Activated CD8-positive, alpha-beta memory T cell treated with anti-CD3 and anti-CD28 coated beads, Interleukin-2, amount 10 ng/mL, durations not matched to agents 7 days and 5 days (primary cell): ENCODE results near the gene CLIP4. TPM values are rescaled to one million over a fixed set of nuclear protein-coding genes. Genes with fewer than 3 reads are reported as not detected.
A peak's percentile ranks its signal among the peaks of the same experiment; 100 is the strongest.

Source experiments
- ATAC-seq: fragments of 150-1000 bp; cut with Tn5 transposase; one replicate; pipeline ENCODE4 v1.10.0; 2021; ENCODE audit warnings: moderate library complexity
- CTCF ChIA-PET: fragments of 350-600 bp; sonication (Branson Sonifier 250); formaldehyde crosslinking; loops from one replicate; lab custom pipeline; 2021; ENCODE audit warnings: antibody characterized with exemption; lab: Charles Lee
- DNase-seq: peaks from one replicate; pipeline ENCODE4 v3.0.0-alpha.2; 2020
- H3K27ac Mint-ChIP-seq: one replicate; pipeline ENCODE4 v1.8.0; 2021; ENCODE audit warnings: mild to moderate bottlenecking, mixed read lengths
- H3K27me3 Mint-ChIP-seq: one replicate; pipeline ENCODE4 v1.8.0; 2021; ENCODE audit warnings: mixed read lengths
- H3K36me3 Mint-ChIP-seq: one replicate; pipeline ENCODE4 v1.8.0; 2021; ENCODE audit warnings: mild to moderate bottlenecking, mixed read lengths
- H3K4me1 Mint-ChIP-seq: one replicate; pipeline ENCODE4 v1.8.0; 2021; ENCODE audit warnings: mixed read lengths
- H3K4me3 Mint-ChIP-seq: one replicate; pipeline ENCODE4 v1.8.0; 2021; ENCODE audit warnings: mild to moderate bottlenecking, moderate library complexity, mixed read lengths
- H3K9me3 Mint-ChIP-seq: one replicate; pipeline ENCODE4 v1.8.0; 2022; ENCODE audit warnings: low read depth, mixed read lengths
- total RNA-seq, 2 experiments: library from RNA; stranded (reverse); gene quantifications; one replicate each; pipeline ENCODE4 v1.2.3, GENCODE V29; 2021

The CLIP4 gene
- total RNA-seq, 2 experiments from 2014 or later: 27.6 to 36.7 TPM

- H3K27ac Mint-ChIP-seq: no peak overlapping the region
- CTCF ChIA-PET: interaction anchor here (1.2 to 2.9 kb wide), 2 partner anchors 177 to 234 kb away, joined by 3 to 10 read pairs; no protein-coding TSS in a partner anchor
- peaks cover 10% of the 10 kb centered on the region for H3K4me1 Mint-ChIP-seq
- no peak for ATAC-seq
- no peak overlapping the region for H3K4me3 Mint-ChIP-seq
- H3K9me3 Mint-ChIP-seq: peaks cover 6% of the 10 kb centered on the region
- no peaks in the 10 kb centered on the region for H3K27me3 Mint-ChIP-seq
- H3K36me3 Mint-ChIP-seq: peaks cover 8% of the 10 kb centered on the region
- no peak for DNase-seq
These were observed 77.3 kb downstream of the CLIP4 start for GRCh38 chr2:29192526-29192925.

- Mint-ChIP-seq H3K36me3 (peaks cover 2% of the 10 kb centered on the region), H3K27me3 (no peaks in the 10 kb centered on the region), H3K9me3 (peaks cover 1% of the 10 kb centered on the region), H3K27ac (no peak overlapping the region), H3K4me3 (no peak overlapping the region), H3K4me1 (peaks cover 10% of the 10 kb centered on the region)
- CTCF ChIA-PET: interaction anchor here (1.2 to 2.9 kb wide), 2 partner anchors 177 to 234 kb away, joined by 3 to 10 read pairs; no protein-coding TSS in a partner anchor
- ATAC-seq: no peak
- DNase-seq: no peak
These were observed 77.9 kb downstream of the CLIP4 start for GRCh38 chr2:29193111-29193510.

- H3K9me3 Mint-ChIP-seq: no peaks in the 10 kb centered on the region
- peaks cover 9% of the 10 kb centered on the region for H3K4me1 Mint-ChIP-seq
- ATAC-seq: no peak
- H3K36me3 Mint-ChIP-seq: peaks cover 1% of the 10 kb centered on the region
- no peaks in the 10 kb centered on the region for H3K27me3 Mint-ChIP-seq
- DNase-seq: no peak
- CTCF ChIA-PET: interaction anchor here (1.2 to 2.9 kb wide), 3 partner anchors 178 to 235 kb away, joined by 3 to 10 read pairs (median 6); no protein-coding TSS in a partner anchor
- H3K27ac Mint-ChIP-seq: no peak overlapping the region
- H3K4me3 Mint-ChIP-seq: no peak overlapping the region
These were observed 78.5 kb downstream of the CLIP4 start for GRCh38 chr2:29193681-29194080.

- DNase-seq (no peak), ATAC-seq (no peak)
- no peak overlapping the region for H3K4me3 Mint-ChIP-seq
- CTCF ChIA-PET: interaction anchor here (0.9 to 1.5 kb wide), 4 partner anchors 9 to 237 kb away, joined by 3 to 10 read pairs (median 3); no protein-coding TSS in a partner anchor
- H3K4me1 Mint-ChIP-seq: peaks cover 1% of the 10 kb centered on the region
- no peaks in the 10 kb centered on the region for H3K36me3 Mint-ChIP-seq
- no peaks in the 10 kb centered on the region for H3K9me3 Mint-ChIP-seq
- H3K27ac Mint-ChIP-seq: no peak overlapping the region
- no peaks in the 10 kb centered on the region for H3K27me3 Mint-ChIP-seq
These were observed 80.6 kb downstream of the CLIP4 start for GRCh38 chr2:29195796-29196195.

- peak; percentile 97 for ATAC-seq
- H3K4me3 Mint-ChIP-seq: no peak overlapping the region
- H3K4me1 Mint-ChIP-seq: peaks cover 1% of the 10 kb centered on the region
- no peaks in the 10 kb centered on the region for H3K36me3 Mint-ChIP-seq
- CTCF ChIA-PET: interaction anchor here (0.9 to 1.6 kb wide), 5 partner anchors 163 to 238 kb away, joined by 3 to 10 read pairs (median 4); no protein-coding TSS in a partner anchor
- DNase-seq: peak; percentile 87
- H3K9me3 Mint-ChIP-seq: no peaks in the 10 kb centered on the region
- no peak overlapping the region for H3K27ac Mint-ChIP-seq
- no peaks in the 10 kb centered on the region for H3K27me3 Mint-ChIP-seq
These were observed 81.9 kb downstream of the CLIP4 start for GRCh38 chr2:29196792-29197788.

- Mint-ChIP-seq H3K36me3 (no peaks in the 10 kb centered on the region), H3K27ac (no peak overlapping the region), H3K4me3 (no peak overlapping the region), H3K9me3 (no peaks in the 10 kb centered on the region), H3K4me1 (peaks cover under 1% of the 10 kb centered on the region), H3K27me3 (no peaks in the 10 kb centered on the region)
- ATAC-seq: no peak
- CTCF ChIA-PET: no interaction called here
- no peak for DNase-seq
These were observed 86.8 kb downstream of the CLIP4 start for GRCh38 chr2:29201979-29202378.

GRCh38 chr2:29202819-29203495 lies 87.7 kb downstream of the CLIP4 start:
- CTCF ChIA-PET: interaction anchor here (1.1 to 1.5 kb wide), 2 partner anchors 244 to 247 kb away, joined by 3 read pairs; no protein-coding TSS in a partner anchor
- H3K4me1 Mint-ChIP-seq: no peaks in the 10 kb centered on the region
- H3K4me3 Mint-ChIP-seq: no peak overlapping the region
- H3K27ac Mint-ChIP-seq: no peak overlapping the region
- H3K27me3 Mint-ChIP-seq: no peaks in the 10 kb centered on the region
- DNase-seq (no peak), ATAC-seq (no peak)
- no peaks in the 10 kb centered on the region for H3K36me3 Mint-ChIP-seq
- no peaks in the 10 kb centered on the region for H3K9me3 Mint-ChIP-seq

GRCh38 chr2:29206941-29207340 lies 91.7 kb downstream of the CLIP4 start:
- H3K27ac Mint-ChIP-seq: no peak overlapping the region
- DNase-seq (no peak), ATAC-seq (no peak)
- no peaks in the 10 kb centered on the region for H3K36me3 Mint-ChIP-seq
- no peaks in the 10 kb centered on the region for H3K27me3 Mint-ChIP-seq
- no peak overlapping the region for H3K4me3 Mint-ChIP-seq
- H3K4me1 Mint-ChIP-seq: no peaks in the 10 kb centered on the region
- H3K9me3 Mint-ChIP-seq: no peaks in the 10 kb centered on the region
- CTCF ChIA-PET: no interaction called here

GRCh38 chr2:29207352-29208148 lies 92.3 kb downstream of the CLIP4 start:
- DNase-seq: no peak
- no peak for ATAC-seq
- CTCF ChIA-PET: no interaction called here
- H3K9me3 Mint-ChIP-seq: no peaks in the 10 kb centered on the region
- no peaks in the 10 kb centered on the region for H3K27me3 Mint-ChIP-seq
- H3K27ac Mint-ChIP-seq: no peak overlapping the region
- H3K36me3 Mint-ChIP-seq: no peaks in the 10 kb centered on the region
- H3K4me3 Mint-ChIP-seq: no peak overlapping the region
- no peaks in the 10 kb centered on the region for H3K4me1 Mint-ChIP-seq

GRCh38 chr2:29209551-29209950 lies 94.3 kb downstream of the CLIP4 start:
- Mint-ChIP-seq H3K36me3 (no peaks in the 10 kb centered on the region), H3K27me3 (no peaks in the 10 kb centered on the region)

GRCh38 chr2:29212009-29212408 lies 96.8 kb downstream of the CLIP4 start:
- ATAC-seq: no peak
- no peak for DNase-seq
- no peak overlapping the region for H3K4me3 Mint-ChIP-seq
- no peaks in the 10 kb centered on the region for H3K36me3 Mint-ChIP-seq
- peaks cover 6% of the 10 kb centered on the region for H3K4me1 Mint-ChIP-seq
- H3K9me3 Mint-ChIP-seq: no peaks in the 10 kb centered on the region
- no peaks in the 10 kb centered on the region for H3K27me3 Mint-ChIP-seq
- no peak overlapping the region for H3K27ac Mint-ChIP-seq
- CTCF ChIA-PET: interaction anchor here (1.2 kb wide), 1 partner anchor 97 kb away, joined by 3 read pairs; no protein-coding TSS in a partner anchor

More at GRCh38 chr2:29209551-29209950, 94.3 kb downstream of the CLIP4 start:
- CTCF ChIA-PET: no interaction called here
- DNase-seq (no peak), ATAC-seq (no peak)
- no peak overlapping the region for H3K27ac Mint-ChIP-seq
- H3K4me1 Mint-ChIP-seq: peaks cover 6% of the 10 kb centered on the region
- H3K9me3 Mint-ChIP-seq: no peaks in the 10 kb centered on the region
- H3K4me3 Mint-ChIP-seq: no peak overlapping the region

- no peaks in the 10 kb centered on the region for H3K27me3 Mint-ChIP-seq
- peaks cover 6% of the 10 kb centered on the region for H3K4me1 Mint-ChIP-seq
- DNase-seq: peak; percentile 39
- H3K27ac Mint-ChIP-seq: no peak overlapping the region
- H3K36me3 Mint-ChIP-seq: no peaks in the 10 kb centered on the region
- peak; percentile 12 for ATAC-seq
- CTCF ChIA-PET: no interaction called here
- H3K9me3 Mint-ChIP-seq: no peaks in the 10 kb centered on the region
- H3K4me3 Mint-ChIP-seq: no peak overlapping the region
These were observed 98.7 kb downstream of the CLIP4 start for GRCh38 chr2:29213888-29214291.
